ENCODE measurements around the gene PPP1R2.

Gene PPP1R2

DNA sequence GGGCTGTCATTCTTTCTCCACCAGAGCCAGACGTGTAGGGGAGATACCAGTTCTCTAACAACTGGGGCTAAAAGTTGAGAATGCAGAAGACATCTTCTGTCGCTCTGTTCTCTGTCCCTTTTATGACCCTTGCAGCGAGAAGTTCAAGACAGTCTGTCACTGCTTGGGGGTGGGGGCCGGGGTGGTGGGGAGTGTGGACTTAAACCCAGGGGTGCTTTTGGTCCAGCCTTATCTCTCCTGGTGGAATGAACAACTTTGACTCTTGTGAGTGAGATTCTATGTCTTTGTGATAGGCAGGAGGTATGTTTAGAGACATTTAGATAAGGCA is 41.4 kb upstream of the PPP1R2 start:
- no peak overlapping the region for H3K9ac ChIP-seq (ENCODE audit: insufficient read length, low read depth)
- H3K27me3 ChIP-seq (ENCODE audit: insufficient read depth, insufficient read length) = no peaks in the 10 kb centered on the region
- TF ChIP-seq SUZ12 (IDR thresholded peaks at IDR 0.05; ENCODE audit: extremely low read depth, insufficient read depth, insufficient read length) (no peak), ZNF274 (IDR thresholded peaks at IDR 0.05; ENCODE audit: low read depth, low read length) (no peak)
- no peaks in the 10 kb centered on the region for H3K36me3 ChIP-seq (ENCODE audit: insufficient read depth, insufficient read length, low read length)
- DNase-seq (ENCODE audit: low read depth, low spot score) = no peak
- no peaks in the 10 kb centered on the region for H3K4me1 ChIP-seq (ENCODE audit: insufficient read depth, insufficient read length)
- peaks cover 7% of the 10 kb centered on the region; the same call in 1 of the 2 replicates for H3K9me3 ChIP-seq (ENCODE audit: insufficient read depth, low read length)
- no peak overlapping the region for H3K4me3 ChIP-seq (ENCODE audit: insufficient read length, low read depth)

DNA sequence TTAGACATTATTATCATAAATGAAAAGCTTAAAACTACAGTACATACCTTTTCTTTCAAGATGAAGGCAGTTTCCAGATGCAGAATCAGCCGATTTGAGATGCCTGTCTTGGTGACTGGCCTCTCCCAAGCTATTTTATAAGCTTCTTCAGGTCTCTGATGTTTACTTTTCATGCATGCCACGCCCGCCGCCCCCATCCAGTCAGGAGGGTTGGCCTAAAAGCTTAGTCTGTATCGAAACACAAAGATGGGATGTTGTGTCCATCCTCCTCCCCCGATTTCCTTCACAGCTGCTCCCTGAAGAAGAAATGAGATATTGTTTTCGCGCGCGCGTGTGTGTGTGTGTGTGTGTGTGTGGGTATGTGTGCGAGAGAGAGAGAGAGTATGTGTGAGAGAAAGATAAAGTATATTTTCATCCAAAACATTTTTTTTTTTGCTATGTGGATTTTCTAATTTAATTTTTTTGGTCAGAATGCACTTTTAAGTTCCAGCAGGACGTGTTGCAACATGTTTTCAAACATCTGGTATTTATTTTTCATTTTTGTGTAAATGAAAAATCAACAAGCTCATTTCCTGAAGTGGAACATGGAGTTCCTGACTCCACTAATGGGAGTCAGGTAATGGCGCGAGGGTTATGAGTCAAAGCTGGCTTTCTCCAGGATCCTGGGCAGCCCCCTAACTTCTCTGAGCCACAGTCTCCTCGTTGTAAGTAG is 40.9 kb upstream of the PPP1R2 start, which contains the start of gene APOD:
APOD (minus strand) TSS at position 110 of the 712 bp plus-strand sequence. CDS start 4,479 bp downstream, outside the sequence.
- Histone ChIP-seq H3K4me1 (ENCODE audit: insufficient read depth, insufficient read length) (no peaks in the 10 kb centered on the region), H3K4me3 (ENCODE audit: insufficient read length, low read depth) (no peak within 1 kb of the TSS), H3K9ac (ENCODE audit: insufficient read length, low read depth) (no peak within 1 kb of the TSS), H3K9me3 (ENCODE audit: insufficient read depth, low read length) (peaks cover 3% of the 10 kb centered on the region; the same call in 1 of the 2 replicates), H3K27me3 (ENCODE audit: insufficient read depth, insufficient read length) (no peaks in the 10 kb centered on the region), H3K36me3 (ENCODE audit: insufficient read depth, insufficient read length, low read length) (no peaks in the 10 kb centered on the region)
- DNase-seq (ENCODE audit: low read depth, low spot score) = no peak
- TF ChIP-seq SUZ12 (IDR thresholded peaks at IDR 0.05; ENCODE audit: extremely low read depth, insufficient read depth, insufficient read length) (no peak), YY1 (IDR thresholded peaks at IDR 0.05; ENCODE audit: insufficient read depth, insufficient read length) (no peak), ZNF274 (IDR thresholded peaks at IDR 0.05; ENCODE audit: low read depth, low read length) (no peak)

DNA sequence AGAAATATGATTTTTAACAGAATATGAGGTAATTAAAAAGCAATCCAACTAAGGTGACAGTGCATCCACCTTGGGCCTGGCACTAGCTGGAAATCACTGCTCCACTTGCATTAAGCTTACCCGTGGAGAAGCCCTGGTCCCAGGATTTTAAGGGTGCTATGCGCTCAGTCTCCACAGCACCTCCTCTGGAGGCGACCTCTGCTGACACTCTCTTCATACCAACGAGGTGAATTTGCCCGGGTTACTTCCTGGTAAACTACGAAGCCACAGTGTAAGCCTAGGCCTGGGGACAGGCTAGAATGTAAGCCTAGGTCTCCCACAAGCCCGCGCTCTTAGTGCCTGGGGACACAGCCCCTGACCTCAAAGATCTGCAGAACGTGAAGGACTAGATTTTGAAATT is 39.8 kb upstream of the PPP1R2 start:
- Histone ChIP-seq H3K4me3 (ENCODE audit: insufficient read length, low read depth) (no peak overlapping the region), H3K9me3 (ENCODE audit: insufficient read depth, low read length) (no peaks in the 10 kb centered on the region), H3K4me1 (ENCODE audit: insufficient read depth, insufficient read length) (no peaks in the 10 kb centered on the region), H3K36me3 (ENCODE audit: insufficient read depth, insufficient read length, low read length) (no peaks in the 10 kb centered on the region), H3K27me3 (ENCODE audit: insufficient read depth, insufficient read length) (no peaks in the 10 kb centered on the region), H3K9ac (ENCODE audit: insufficient read length, low read depth) (no peak overlapping the region)
- TF ChIP-seq ZNF274 (IDR thresholded peaks at IDR 0.05; ENCODE audit: low read depth, low read length) = no peak
- no peak for TF ChIP-seq YY1 (IDR thresholded peaks at IDR 0.05; ENCODE audit: insufficient read depth, insufficient read length)
- TF ChIP-seq SUZ12 (IDR thresholded peaks at IDR 0.05; ENCODE audit: extremely low read depth, insufficient read depth, insufficient read length) = no peak
- DNase-seq (ENCODE audit: low read depth, low spot score) = no peak

DNA sequence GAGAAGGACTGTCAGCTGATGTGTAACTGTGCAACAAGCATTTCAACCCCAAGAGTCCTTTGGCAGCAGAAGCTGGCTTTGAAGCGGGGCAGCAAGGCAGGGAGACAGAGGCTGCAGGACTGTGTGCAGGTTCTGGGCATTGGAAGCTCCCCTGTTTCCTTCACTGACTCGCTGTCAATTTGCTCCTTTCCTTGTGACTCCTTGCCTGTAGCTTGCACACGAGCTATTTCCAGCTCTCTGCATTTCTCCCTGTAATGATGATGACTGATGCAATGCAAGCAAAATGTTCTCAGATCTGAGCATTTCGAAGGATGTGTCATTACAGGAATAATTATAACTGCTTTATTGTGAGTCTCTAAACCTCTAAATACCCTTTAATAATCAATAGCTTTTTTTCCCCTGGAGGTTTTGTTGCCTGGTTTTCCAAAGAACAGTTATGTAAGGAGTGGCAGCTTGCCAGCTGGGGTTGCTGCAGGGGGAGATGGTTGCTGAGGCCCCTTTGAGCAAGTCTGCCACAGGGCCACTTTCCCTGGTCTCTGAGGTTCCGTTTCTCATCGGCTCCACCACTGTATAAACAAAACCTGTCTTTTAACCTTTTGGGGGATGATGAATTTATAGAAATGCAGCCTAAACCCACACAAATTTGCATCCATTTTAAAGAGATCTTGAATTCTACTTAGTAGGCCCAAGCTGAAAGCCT is 37.8 kb upstream of the PPP1R2 start:
- Histone ChIP-seq H3K36me3 (ENCODE audit: insufficient read depth, insufficient read length, low read length) (no peaks in the 10 kb centered on the region), H3K4me1 (ENCODE audit: insufficient read depth, insufficient read length) (no peaks in the 10 kb centered on the region), H3K9ac (ENCODE audit: insufficient read length, low read depth) (no peak overlapping the region), H3K27me3 (ENCODE audit: insufficient read depth, insufficient read length) (no peaks in the 10 kb centered on the region), H3K4me3 (ENCODE audit: insufficient read length, low read depth) (no peak overlapping the region), H3K9me3 (ENCODE audit: insufficient read depth, low read length) (no peaks in the 10 kb centered on the region)
- no peak for DNase-seq (ENCODE audit: low read depth, low spot score)
- TF ChIP-seq SUZ12 (IDR thresholded peaks at IDR 0.05; ENCODE audit: extremely low read depth, insufficient read depth, insufficient read length) (no peak), YY1 (IDR thresholded peaks at IDR 0.05; ENCODE audit: insufficient read depth, insufficient read length) (no peak), ZNF274 (IDR thresholded peaks at IDR 0.05; ENCODE audit: low read depth, low read length) (no peak)

DNA sequence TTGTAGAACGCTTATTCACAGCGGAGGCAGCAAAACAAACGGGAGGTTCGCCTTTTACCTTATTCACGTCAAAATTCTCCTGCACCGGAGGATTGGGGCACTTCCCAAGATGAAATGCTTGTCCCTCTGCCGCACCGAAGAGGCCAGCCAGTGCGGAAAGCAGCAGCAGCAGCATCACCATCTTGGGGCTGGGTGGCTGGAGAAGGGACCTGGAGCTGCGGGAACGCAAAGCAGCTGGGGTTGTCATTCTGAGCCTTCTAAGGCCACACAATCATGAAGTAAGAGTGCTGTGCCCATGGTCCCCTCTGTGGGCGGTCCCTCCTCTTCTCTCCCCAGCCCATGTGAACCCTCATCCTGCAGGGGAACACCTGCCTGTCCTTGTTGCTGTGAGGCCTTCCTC is 36.2 kb upstream of the PPP1R2 start:
- no peaks in the 10 kb centered on the region for H3K27me3 ChIP-seq (ENCODE audit: insufficient read depth, insufficient read length)
- peaks cover 1% of the 10 kb centered on the region for H3K4me1 ChIP-seq (ENCODE audit: insufficient read depth, insufficient read length)
- H3K9me3 ChIP-seq (ENCODE audit: insufficient read depth, low read length) = no peaks in the 10 kb centered on the region
- no peak overlapping the region for H3K4me3 ChIP-seq (ENCODE audit: insufficient read length, low read depth)
- no peaks in the 10 kb centered on the region for H3K36me3 ChIP-seq (ENCODE audit: insufficient read depth, insufficient read length, low read length)
- no peak for TF ChIP-seq SUZ12 (IDR thresholded peaks at IDR 0.05; ENCODE audit: extremely low read depth, insufficient read depth, insufficient read length)
- TF ChIP-seq ZNF274 (IDR thresholded peaks at IDR 0.05; ENCODE audit: low read depth, low read length) = no peak
- TF ChIP-seq YY1 (IDR thresholded peaks at IDR 0.05; ENCODE audit: insufficient read depth, insufficient read length) = no peak
- no peak for DNase-seq (ENCODE audit: low read depth, low spot score)
- no peak overlapping the region for H3K9ac ChIP-seq (ENCODE audit: insufficient read length, low read depth)

DNA sequence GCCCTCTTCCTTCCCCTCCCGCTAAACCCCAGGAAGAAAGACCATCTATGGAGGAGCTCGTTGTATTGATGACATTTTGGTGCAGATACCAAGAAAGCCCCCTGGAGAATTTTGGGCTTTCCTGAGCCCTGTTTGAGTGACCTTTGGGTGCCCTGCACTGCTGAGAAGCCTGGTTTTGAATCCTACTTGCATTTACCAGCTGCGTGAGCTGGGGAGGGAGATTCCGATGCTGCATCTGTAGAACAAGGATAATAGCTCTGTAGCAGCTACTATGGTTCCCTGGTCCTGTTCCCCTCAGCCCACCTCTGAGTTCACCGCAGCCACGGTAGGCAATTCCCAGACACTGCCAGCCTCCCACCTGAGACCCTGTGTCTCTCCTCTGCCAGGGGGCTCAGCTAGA is 35.4 kb upstream of the PPP1R2 start:
- H3K9ac ChIP-seq (ENCODE audit: insufficient read length, low read depth) = no peak overlapping the region

DNA sequence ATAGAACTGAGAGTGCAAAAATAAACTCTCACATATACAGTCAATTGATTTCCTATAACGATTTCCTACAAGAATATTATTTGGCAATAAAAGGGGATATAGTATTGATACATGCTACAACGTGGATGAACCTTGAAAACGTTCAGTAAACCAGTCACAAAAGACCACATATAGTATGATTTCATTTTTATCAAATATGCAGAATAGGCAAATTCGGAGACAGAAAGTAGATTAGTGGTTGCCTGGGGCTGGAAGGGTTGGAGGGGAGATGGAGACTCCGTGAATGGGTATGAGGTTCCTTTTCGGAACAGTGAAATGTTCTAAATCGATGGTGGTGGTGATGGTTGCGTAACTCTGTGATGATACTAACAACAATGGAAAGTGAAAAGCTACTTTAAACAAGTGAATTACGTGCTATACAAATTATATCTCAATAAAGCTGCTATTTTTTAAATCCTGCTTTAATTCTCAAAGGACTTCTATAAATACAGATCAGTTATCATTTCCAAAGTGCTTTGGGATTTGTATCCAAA is 34.6 kb upstream of the PPP1R2 start:
- no peak for DNase-seq (ENCODE audit: low read depth, low spot score)
- Histone ChIP-seq H3K27me3 (ENCODE audit: insufficient read depth, insufficient read length) (no peaks in the 10 kb centered on the region), H3K4me1 (ENCODE audit: insufficient read depth, insufficient read length) (peaks cover 10% of the 10 kb centered on the region), H3K9me3 (ENCODE audit: insufficient read depth, low read length) (0 out of 2 replicates have a peak, but pooled peaks cover 7% of the 10 kb centered on the region), H3K9ac (ENCODE audit: insufficient read length, low read depth) (no peak overlapping the region), H3K4me3 (ENCODE audit: insufficient read length, low read depth) (no peak overlapping the region), H3K36me3 (ENCODE audit: insufficient read depth, insufficient read length, low read length) (no peaks in the 10 kb centered on the region)
- TF ChIP-seq SUZ12 (IDR thresholded peaks at IDR 0.05; ENCODE audit: extremely low read depth, insufficient read depth, insufficient read length) (no peak), YY1 (IDR thresholded peaks at IDR 0.05; ENCODE audit: insufficient read depth, insufficient read length) (no peak), ZNF274 (IDR thresholded peaks at IDR 0.05; ENCODE audit: low read depth, low read length) (no peak)

More for the DNA sequence above, 35.4 kb upstream of the PPP1R2 start:
- TF ChIP-seq SUZ12 (IDR thresholded peaks at IDR 0.05; ENCODE audit: extremely low read depth, insufficient read depth, insufficient read length) (no peak), YY1 (IDR thresholded peaks at IDR 0.05; ENCODE audit: insufficient read depth, insufficient read length) (no peak), ZNF274 (IDR thresholded peaks at IDR 0.05; ENCODE audit: low read depth, low read length) (no peak)
- no peak for DNase-seq (ENCODE audit: low read depth, low spot score)
- Histone ChIP-seq H3K4me3 (ENCODE audit: insufficient read length, low read depth) (no peak overlapping the region), H3K4me1 (ENCODE audit: insufficient read depth, insufficient read length) (peaks cover 9% of the 10 kb centered on the region), H3K27me3 (ENCODE audit: insufficient read depth, insufficient read length) (no peaks in the 10 kb centered on the region), H3K9me3 (ENCODE audit: insufficient read depth, low read length) (0 out of 2 replicates have a peak, but pooled peaks cover 4% of the 10 kb centered on the region), H3K36me3 (ENCODE audit: insufficient read depth, insufficient read length, low read length) (no peaks in the 10 kb centered on the region)

Data from NT2/D1 (cell line).